Memory B cell (primary cell): ENCODE measurements around the gene CST7.
"Not testable (repeated sequence)": the region's sequence is repeated elsewhere in the genome, so short reads cannot be mapped to it uniquely, and the experiment has no call there.

Experiments used
- ATAC-seq: fragments of 150-1000 bp; cut with Tn5 transposase; 2 replicates; pipeline ENCODE4 v1.10.0; 2021; ENCODE audit warnings: low read depth, mild to moderate bottlenecking, moderate library complexity
- DNase-seq, 2 donors: peaks; one replicate each; pipeline ENCODE4 v3.0.0; 2022; ENCODE audit warnings: low spot score in 2 of 2
- H3K27ac Mint-ChIP-seq: one replicate; pipeline ENCODE4 v1.8.0; 2022; ENCODE audit warnings: mild to moderate bottlenecking, moderate library complexity, mixed read lengths
- H3K27me3 Mint-ChIP-seq: one replicate; pipeline ENCODE4 v1.8.0; 2022; ENCODE audit warnings: mixed read lengths
- H3K36me3 Mint-ChIP-seq: one replicate; pipeline ENCODE4 v1.8.0; 2022; ENCODE audit warnings: mild to moderate bottlenecking, mixed read lengths
- H3K4me1 Mint-ChIP-seq: one replicate; pipeline ENCODE4 v1.8.0; 2022; ENCODE audit warnings: mixed read lengths
- H3K4me3 Mint-ChIP-seq: one replicate; pipeline ENCODE4 v1.8.0; 2022; ENCODE audit warnings: mild to moderate bottlenecking, moderate library complexity, mixed read lengths
- H3K9me3 Mint-ChIP-seq: one replicate; pipeline ENCODE4 v1.8.0; 2022; ENCODE audit warnings: mixed read lengths

CST7 gene

DNA sequence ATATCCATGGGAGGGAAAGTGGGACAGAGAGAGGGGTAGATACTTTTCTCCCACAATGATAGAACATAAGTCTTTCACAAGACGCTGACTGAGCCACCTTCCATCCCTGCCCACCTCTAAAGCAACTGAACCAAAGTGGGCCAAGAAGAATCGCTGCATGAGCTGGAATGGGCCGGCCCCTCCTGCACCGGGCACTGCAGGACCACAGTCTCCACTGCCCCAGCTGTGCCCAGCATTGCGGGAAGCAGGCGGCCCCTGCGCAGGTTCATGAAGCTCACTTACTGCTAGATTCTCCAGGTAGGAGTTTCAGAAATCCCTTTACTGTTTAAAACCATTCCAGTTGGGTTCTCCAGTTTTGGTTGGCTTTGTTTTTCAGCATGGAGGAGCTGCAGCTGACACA is 32.0 kb upstream of the CST7 start:
- Mint-ChIP-seq H3K9me3 (no peaks in the 10 kb centered on the region), H3K27me3 (peaks cover 14% of the 10 kb centered on the region), H3K36me3 (no peaks in the 10 kb centered on the region), H3K4me3 (no peak overlapping the region), H3K4me1 (no peaks in the 10 kb centered on the region), H3K27ac (no peak overlapping the region)
- DNase-seq (no peak), ATAC-seq (no peak)

DNA sequence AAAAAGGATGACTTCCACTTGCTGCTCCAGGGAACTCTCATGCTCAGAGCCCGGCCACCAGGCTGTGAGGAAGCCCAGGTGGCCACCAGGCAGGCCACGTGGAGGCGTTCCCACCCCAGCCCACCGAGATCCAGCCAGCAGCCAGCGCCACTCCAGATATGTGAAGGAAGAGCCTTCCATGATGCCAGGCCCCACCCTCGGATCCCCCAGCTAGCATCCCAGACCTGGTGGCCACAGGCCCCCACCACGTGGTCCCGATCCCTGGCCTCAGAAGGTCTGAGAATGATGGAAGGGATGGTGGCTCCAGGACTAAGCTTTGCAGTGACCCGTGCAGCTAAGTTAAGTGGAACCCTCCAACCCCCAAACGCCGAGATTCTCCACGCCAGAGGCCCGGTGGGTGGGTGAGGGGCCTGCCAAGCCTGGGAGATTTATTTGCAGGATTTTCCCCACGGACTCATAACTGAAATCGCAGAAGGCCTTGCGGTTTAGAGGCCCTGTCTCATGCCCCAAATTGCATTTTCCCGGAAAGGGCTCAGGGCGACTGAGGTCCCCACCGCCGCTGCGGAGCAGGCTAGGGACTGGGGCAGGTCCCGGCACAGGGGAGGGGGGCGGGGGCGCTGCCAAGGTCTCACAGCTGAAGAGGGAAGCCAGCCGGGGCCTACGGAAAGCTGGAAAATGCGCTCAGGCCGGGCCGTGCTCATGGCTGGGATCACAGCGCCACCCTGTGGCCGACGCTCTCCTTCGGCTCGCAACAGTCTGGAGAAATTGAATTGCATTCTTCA is 31.1 kb upstream of the CST7 start:
- no peak for ATAC-seq
- Mint-ChIP-seq H3K27me3 (peaks cover 14% of the 10 kb centered on the region), H3K9me3 (no peaks in the 10 kb centered on the region), H3K4me3 (no peak overlapping the region), H3K4me1 (no peaks in the 10 kb centered on the region), H3K27ac (no peak overlapping the region), H3K36me3 (no peaks in the 10 kb centered on the region)
- no peak for DNase-seq

- Mint-ChIP-seq H3K4me3 (no peak overlapping the region), H3K36me3 (no peaks in the 10 kb centered on the region), H3K4me1 (no peaks in the 10 kb centered on the region), H3K27ac (no peak overlapping the region), H3K9me3 (no peaks in the 10 kb centered on the region), H3K27me3 (peaks cover 14% of the 10 kb centered on the region)
- DNase-seq (no peak), ATAC-seq (no peak)
Observed at GRCh38 chr20:24918579-24919566, 30.2 kb upstream of the CST7 start.

GRCh38 chr20:24919665-24920064 is 29.4 kb upstream of the CST7 start:
- H3K4me1 Mint-ChIP-seq, H3K4me3 Mint-ChIP-seq, DNase-seq, ATAC-seq, H3K9me3 Mint-ChIP-seq, H3K36me3 Mint-ChIP-seq, H3K27ac Mint-ChIP-seq: not testable (repeated sequence)
- H3K27me3 Mint-ChIP-seq, result peaks cover 14% of the 10 kb centered on the region

GRCh38 chr20:24920706-24921105 is 28.4 kb upstream of the CST7 start:
- peaks cover 14% of the 10 kb centered on the region for H3K27me3 Mint-ChIP-seq
- ATAC-seq, H3K4me3 Mint-ChIP-seq, H3K4me1 Mint-ChIP-seq, H3K27ac Mint-ChIP-seq, H3K9me3 Mint-ChIP-seq, DNase-seq, H3K36me3 Mint-ChIP-seq: not testable (repeated sequence)

GRCh38 chr20:24929259-24929658 is 19.8 kb upstream of the CST7 start:
- H3K27ac Mint-ChIP-seq, H3K4me3 Mint-ChIP-seq: not testable (repeated sequence)

DNA sequence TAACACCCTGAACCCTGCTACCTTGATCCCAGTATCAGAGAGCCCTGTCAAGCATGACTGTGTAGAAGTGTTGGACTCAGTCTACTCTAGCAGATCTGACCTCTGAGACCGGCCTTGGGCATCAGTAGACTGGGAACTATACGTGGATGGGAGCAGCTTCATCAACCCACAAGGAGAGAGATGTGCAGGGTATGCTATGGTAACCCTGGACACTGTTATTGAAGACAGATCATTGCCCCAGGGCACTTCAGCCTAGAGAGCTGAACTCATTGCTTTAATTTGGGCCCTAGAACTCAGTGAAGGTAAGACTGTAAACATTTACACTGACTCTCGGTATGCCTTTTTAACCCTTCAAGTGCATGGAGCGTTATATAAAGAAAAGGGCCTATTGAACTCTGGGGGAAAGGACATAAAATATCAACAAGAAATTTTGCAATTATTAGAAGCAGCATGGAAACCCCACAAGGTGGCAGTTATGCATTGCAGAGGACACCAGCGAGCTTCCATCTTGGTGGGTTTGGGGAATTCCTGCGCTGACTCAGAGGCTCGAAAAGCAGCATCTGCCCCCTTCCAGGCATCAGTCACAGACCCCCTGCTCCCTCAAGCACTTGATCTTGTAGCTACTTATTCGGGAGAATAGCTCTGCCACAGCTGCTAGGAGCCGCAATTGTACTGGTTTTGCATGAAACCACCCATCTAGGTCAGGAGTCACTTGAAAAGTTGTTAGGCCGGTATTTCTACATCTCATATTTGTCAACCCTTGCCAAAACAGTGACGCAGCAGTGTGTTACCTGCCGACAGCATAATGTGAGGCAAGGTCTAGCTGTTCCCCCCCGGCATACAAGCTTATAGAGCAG is 19.0 kb upstream of the CST7 start:
- not testable (repeated sequence) for DNase-seq, H3K4me1 Mint-ChIP-seq, H3K4me3 Mint-ChIP-seq, H3K36me3 Mint-ChIP-seq, H3K27me3 Mint-ChIP-seq, H3K27ac Mint-ChIP-seq, H3K9me3 Mint-ChIP-seq, ATAC-seq

More at GRCh38 chr20:24929259-24929658, 19.8 kb upstream of the CST7 start:
- not testable (repeated sequence) for H3K4me1 Mint-ChIP-seq, H3K9me3 Mint-ChIP-seq, DNase-seq, H3K36me3 Mint-ChIP-seq, ATAC-seq, H3K27me3 Mint-ChIP-seq

DNA sequence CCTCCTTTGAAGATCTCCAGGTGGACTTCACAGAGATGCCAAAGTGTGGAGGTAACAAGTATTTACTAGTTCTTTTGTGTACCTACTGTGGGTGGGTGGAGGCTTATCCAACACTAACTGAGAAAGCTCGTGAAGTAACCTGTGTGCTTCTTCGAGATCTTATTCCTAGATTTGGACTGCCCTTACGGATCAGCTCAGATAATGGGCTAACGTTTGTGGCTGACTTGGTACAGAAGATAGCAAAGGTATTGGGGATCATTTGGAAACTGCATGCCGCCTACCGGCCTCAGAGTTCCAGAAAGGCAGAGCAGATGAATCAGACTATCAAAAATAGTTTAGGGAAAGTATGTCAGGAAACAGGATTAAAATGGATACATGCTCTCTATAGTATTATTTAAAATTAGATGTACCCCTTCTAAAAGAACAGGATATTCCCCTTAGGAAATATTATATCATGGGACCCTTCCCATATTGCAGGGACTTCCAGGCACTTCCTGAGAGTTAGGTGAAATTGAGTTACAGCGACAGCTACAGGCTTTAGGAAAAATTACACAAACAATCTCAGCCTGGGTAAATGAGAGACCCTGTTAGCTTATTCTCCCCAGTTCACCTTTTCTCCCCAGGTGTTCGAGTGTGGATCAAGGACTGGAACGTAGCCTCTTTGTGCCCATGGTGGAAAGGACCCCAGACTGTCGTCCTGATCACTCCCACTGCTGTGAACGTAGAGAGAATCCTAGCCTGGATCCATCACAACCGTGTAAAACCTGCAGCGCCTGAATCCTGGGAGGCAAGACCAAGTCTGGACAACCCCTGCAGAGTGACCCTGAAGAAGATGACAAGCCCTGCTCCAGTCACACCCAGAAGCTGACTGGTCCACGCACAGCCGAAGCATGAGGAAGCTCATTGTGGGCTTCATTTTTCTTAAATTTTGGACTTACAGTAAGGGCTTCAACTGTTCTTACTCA is 18.1 kb upstream of the CST7 start:
- not testable (repeated sequence) for H3K9me3 Mint-ChIP-seq, H3K27me3 Mint-ChIP-seq, H3K4me3 Mint-ChIP-seq, ATAC-seq, H3K4me1 Mint-ChIP-seq, H3K27ac Mint-ChIP-seq, DNase-seq, H3K36me3 Mint-ChIP-seq

- not testable (repeated sequence) for H3K4me3 Mint-ChIP-seq
Observed at GRCh38 chr20:24931893-24932292, 17.2 kb upstream of the CST7 start.

DNA sequence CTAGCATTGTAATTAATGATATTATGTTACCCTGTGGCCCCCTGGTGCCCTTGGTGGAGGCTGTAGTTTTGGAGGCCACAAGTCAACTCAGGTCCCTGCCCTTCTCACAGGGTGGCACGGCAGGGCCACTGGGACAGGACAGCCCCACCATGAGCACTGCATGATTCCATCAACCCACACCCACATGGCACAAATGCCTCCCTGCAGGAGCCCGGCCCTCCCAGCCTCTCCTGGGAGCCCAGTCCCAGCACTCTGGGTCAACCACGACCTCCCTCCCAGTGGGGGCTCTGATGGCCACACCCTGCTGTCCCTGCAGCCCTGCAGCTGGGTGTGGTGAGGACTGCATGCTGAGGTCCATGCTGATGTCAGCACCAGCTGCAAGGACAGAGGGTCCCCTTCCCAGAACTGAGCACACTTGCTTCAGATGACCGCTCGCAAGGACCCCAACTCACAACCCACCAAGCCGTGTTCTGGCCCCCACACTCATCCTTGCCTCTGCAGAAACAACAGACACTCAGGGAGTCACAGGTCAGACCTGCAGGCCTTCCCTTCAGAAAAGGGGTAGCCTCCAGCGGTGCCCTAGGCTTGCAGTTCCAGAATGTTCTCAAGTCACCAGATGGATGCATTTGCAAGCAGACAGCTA is 15.7 kb upstream of the CST7 start:
- DNase-seq, result no peak
- no peaks in the 10 kb centered on the region for H3K4me1 Mint-ChIP-seq
- H3K27me3 Mint-ChIP-seq, result peaks cover 8% of the 10 kb centered on the region
- H3K36me3 Mint-ChIP-seq, result no peaks in the 10 kb centered on the region
- no peak overlapping the region for H3K27ac Mint-ChIP-seq
- H3K9me3 Mint-ChIP-seq, result no peaks in the 10 kb centered on the region
- H3K4me3 Mint-ChIP-seq, result no peak overlapping the region
- ATAC-seq, result no peak

More at GRCh38 chr20:24931893-24932292, 17.2 kb upstream of the CST7 start:
- H3K9me3 Mint-ChIP-seq, DNase-seq, H3K27me3 Mint-ChIP-seq, H3K4me1 Mint-ChIP-seq, ATAC-seq, H3K27ac Mint-ChIP-seq, H3K36me3 Mint-ChIP-seq: not testable (repeated sequence)

DNA sequence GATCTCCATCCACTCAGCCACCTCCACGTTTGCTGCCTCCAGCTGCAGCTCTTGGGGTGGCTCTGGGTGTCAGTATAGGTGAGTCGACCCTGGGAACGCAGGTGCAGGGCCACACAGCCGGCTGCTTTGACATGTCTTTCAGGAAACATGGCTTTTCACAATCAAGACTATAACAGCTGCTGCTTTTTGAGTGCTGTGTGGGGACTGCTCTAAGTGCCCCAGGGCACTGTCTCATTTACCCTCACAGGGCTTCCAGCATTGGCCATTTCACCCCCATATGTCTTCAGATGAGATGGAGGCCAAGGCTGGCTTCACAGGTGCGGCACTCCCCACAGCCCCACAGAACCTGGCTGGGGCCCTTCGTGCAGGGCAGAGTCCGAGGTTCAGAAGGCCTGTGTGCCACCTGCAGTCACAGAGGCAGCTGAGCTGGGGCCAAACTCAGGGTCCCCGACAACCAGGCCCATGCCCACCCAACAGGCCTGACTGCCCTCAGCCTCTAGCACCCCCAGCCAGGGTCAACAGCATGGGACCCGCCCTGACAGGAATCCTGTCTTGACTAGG is 14.9 kb upstream of the CST7 start:
- Mint-ChIP-seq H3K27ac (no peak overlapping the region), H3K27me3 (peaks cover 6% of the 10 kb centered on the region), H3K4me3 (no peak overlapping the region), H3K9me3 (no peaks in the 10 kb centered on the region), H3K4me1 (no peaks in the 10 kb centered on the region), H3K36me3 (no peaks in the 10 kb centered on the region)
- ATAC-seq (no peak), DNase-seq (no peak)

GRCh38 chr20:24934716-24935115 is 14.4 kb upstream of the CST7 start:
- H3K27ac Mint-ChIP-seq, result no peak overlapping the region
- H3K4me1 Mint-ChIP-seq, result no peaks in the 10 kb centered on the region
- DNase-seq (no peak), ATAC-seq (no peak)
- H3K4me3 Mint-ChIP-seq, result no peak overlapping the region
- no peaks in the 10 kb centered on the region for H3K9me3 Mint-ChIP-seq
- H3K36me3 Mint-ChIP-seq, result no peaks in the 10 kb centered on the region
- H3K27me3 Mint-ChIP-seq, result peaks cover 6% of the 10 kb centered on the region
